Gastrocnemius medialis (tissue), 4 donors: ENCODE data around the gene TCF12.

Source experiments
- POLR2A ChIP-seq, 2 donors: fragments of 450-650 bp; IDR thresholded peaks; one replicate each; pipeline ENCODE4 v1.6.1; 2017; ENCODE audit warnings: antibody characterized with exemption in 2 of 2, mild to moderate bottlenecking in 2 of 2, moderate library complexity in 2 of 2
- TF ChIP-seq, protein P1 (sequence below), 5 experiments: fragments of 450-650 bp in 3 of 5; fragments of 200-600 bp in 2 of 5; sonication (generic) in 2 of 5; IDR thresholded peaks in 4 of 5; conservative IDR thresholded peaks in 1 of 5; 1 replicate in 4 of 5; 2 replicates in 1 of 5; pipeline ENCODE4 v1.5.1; 2016 to 2019; ENCODE audit warnings: antibody characterized with exemption in 5 of 5, mild to moderate bottlenecking in 3 of 5, moderate library complexity in 3 of 5

DNA sequence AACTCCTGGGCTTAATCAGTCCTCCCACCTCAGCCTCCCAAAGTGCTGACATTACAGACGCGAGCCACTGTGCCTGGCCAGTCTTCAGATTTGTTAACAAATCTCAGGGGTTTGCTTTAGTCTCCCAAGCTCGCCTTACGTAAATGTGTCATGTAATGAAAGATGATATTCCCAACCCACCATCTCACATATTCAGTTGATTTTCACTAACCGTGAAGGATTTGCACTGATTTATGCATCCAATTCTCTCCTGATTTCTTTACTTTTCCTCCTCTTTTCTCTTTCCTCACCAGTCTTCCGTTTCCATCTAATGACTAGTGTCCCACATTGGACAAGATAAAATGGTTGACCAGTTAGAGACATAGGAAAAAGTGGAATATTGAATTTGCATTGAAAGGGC lies 72.6 kb downstream of the TCF12 start:
- TF ChIP-seq, protein P1, sequence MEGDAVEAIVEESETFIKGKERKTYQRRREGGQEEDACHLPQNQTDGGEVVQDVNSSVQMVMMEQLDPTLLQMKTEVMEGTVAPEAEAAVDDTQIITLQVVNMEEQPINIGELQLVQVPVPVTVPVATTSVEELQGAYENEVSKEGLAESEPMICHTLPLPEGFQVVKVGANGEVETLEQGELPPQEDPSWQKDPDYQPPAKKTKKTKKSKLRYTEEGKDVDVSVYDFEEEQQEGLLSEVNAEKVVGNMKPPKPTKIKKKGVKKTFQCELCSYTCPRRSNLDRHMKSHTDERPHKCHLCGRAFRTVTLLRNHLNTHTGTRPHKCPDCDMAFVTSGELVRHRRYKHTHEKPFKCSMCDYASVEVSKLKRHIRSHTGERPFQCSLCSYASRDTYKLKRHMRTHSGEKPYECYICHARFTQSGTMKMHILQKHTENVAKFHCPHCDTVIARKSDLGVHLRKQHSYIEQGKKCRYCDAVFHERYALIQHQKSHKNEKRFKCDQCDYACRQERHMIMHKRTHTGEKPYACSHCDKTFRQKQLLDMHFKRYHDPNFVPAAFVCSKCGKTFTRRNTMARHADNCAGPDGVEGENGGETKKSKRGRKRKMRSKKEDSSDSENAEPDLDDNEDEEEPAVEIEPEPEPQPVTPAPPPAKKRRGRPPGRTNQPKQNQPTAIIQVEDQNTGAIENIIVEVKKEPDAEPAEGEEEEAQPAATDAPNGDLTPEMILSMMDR (IDR thresholded peaks at IDR 0.05 in 4 of 5, conservative IDR thresholded peaks at IDR 0.05 in 1 of 5): no peak
- no peak for TF ChIP-seq POLR2A (IDR thresholded peaks at IDR 0.05)
